ENCODE measurements around the gene C6orf132.
"Not testable (repeated sequence)": the region's sequence is repeated elsewhere in the genome, so short reads cannot be mapped to it uniquely, and the experiment has no call there.

Gene C6orf132

GRCh38 chr6:42142118-42142835, at the start of gene C6orf132:
C6orf132 (minus strand) TSS chr6:42142620; CDS start chr6:42142444, 176 bp downstream.
- no peak for DNase-seq

GRCh38 chr6:42190554-42191183, 48.2 kb upstream of the C6orf132 start:
- DNase-seq = no peak

GRCh38 chr6:42188406-42188805, 46.0 kb upstream of the C6orf132 start:
- no peak for DNase-seq

GRCh38 chr6:42185597-42185996, 43.2 kb upstream of the C6orf132 start:
- DNase-seq = no peak

GRCh38 chr6:42184475-42184874, 42.1 kb upstream of the C6orf132 start:
- no peak for DNase-seq

GRCh38 chr6:42182101-42182500, 39.7 kb upstream of the C6orf132 start:
- DNase-seq = no peak

GRCh38 chr6:42179945-42180313, 37.5 kb upstream of the C6orf132 start:
- no peak for DNase-seq

- no peak for DNase-seq
Measured at GRCh38 chr6:42179261-42179944, 37.0 kb upstream of the C6orf132 start.

GRCh38 chr6:42177514-42178364, 35.3 kb upstream of the C6orf132 start:
- no peak for DNase-seq

GRCh38 chr6:42176981-42177380, 34.6 kb upstream of the C6orf132 start:
- DNase-seq = no peak

GRCh38 chr6:42175860-42176259, 33.4 kb upstream of the C6orf132 start:
- peak; percentile 14 to 29 for DNase-seq

- no peak for DNase-seq
Measured at GRCh38 chr6:42173101-42173500, 30.7 kb upstream of the C6orf132 start, which contains the start of gene GUCA1A. GUCA1A (plus strand) TSS chr6:42173364; CDS start chr6:42173614, 250 bp downstream.

- DNase-seq = no peak
Measured at GRCh38 chr6:42171813-42172581, 29.6 kb upstream of the C6orf132 start.

- not testable (repeated sequence) for DNase-seq
Measured at GRCh38 chr6:42169780-42170179, 27.4 kb upstream of the C6orf132 start.

- DNase-seq = no peak
Measured at GRCh38 chr6:42168650-42169049, 26.2 kb upstream of the C6orf132 start.

- peak; percentile 68 to 79 for DNase-seq
Measured at GRCh38 chr6:42166444-42167141, 24.2 kb upstream of the C6orf132 start.

- DNase-seq = no peak
Measured at GRCh38 chr6:42165016-42165415, 22.6 kb upstream of the C6orf132 start.

GRCh38 chr6:42163981-42164380, 21.6 kb upstream of the C6orf132 start:
- DNase-seq = peak in 1 of 2 experiments; percentile 12

- DNase-seq = no peak
Measured at GRCh38 chr6:42162812-42163211, 20.4 kb upstream of the C6orf132 start.

- DNase-seq = no peak
Measured at GRCh38 chr6:42162384-42162783, 20.0 kb upstream of the C6orf132 start.

GRCh38 chr6:42159431-42160024, 17.1 kb upstream of the C6orf132 start:
- no peak for DNase-seq

Data from Kasumi-1 (cell line).